Heart left ventricle (tissue), 13 donors: ENCODE data around the gene PCCA.

Experiments
- CTCF ChIP-seq, 12 donors: fragments of 200-600 bp; sonication (generic) in 4 of 12; IDR thresholded peaks; one replicate each; pipeline versions ENCODE4 v1.5.0 to v1.8.0; 2018 to 2022; ENCODE audit warnings: antibody characterized with exemption in 12 of 12, mild to moderate bottlenecking in 5 of 12
- POLR2A ChIP-seq, 2 donors: fragments of 450-650 bp; IDR thresholded peaks; one replicate each; pipeline ENCODE4 v1.6.1; 2017; ENCODE audit warnings: antibody characterized with exemption in 2 of 2, mild to moderate bottlenecking in 2 of 2, moderate library complexity in 2 of 2
- donor health status: ischemic (EF 13 %, LVEDD 7.1; RV severe dilation, severe dysfunction).
- donor health status: DM: no; HTN: yes; CAD: no.
- donor health status: DM: no; HTN: no; CAD: no.
- donor health status: ischemic (EF 25% LVEDD 6.9; RV normal size, moderate dysfunction).
- donor health status: ischemic (EF 25% LVEDD 5.7; RV mildly dilated, moderate dysfunction).
- donor health status: ischemic (EF 35%, LVEDD 5.7; RV mildly dilated, moderate dysfunction).
- donor health status: nonischemic (EF 11% LVEDD 7.7; RV severe dilation, severe dysfunction).
- donor health status: DM: yes; HTN: yes; CAD: no.
- donor health status: PGD.
- donor health status: ischemic (EF 29% LVEDD 5.4; RV normal size, mild dysfunction).
- donor health status: nonischemic (EF 23%, LVEDD 6.1; RV moderate dilation, normal function).

- no peak for TF ChIP-seq CTCF (IDR thresholded peaks at IDR 0.05)
- TF ChIP-seq POLR2A (IDR thresholded peaks at IDR 0.05), result no peak
Observed at GRCh38 chr13:100442095-100442832, 353.4 kb downstream of the PCCA start.
